Measurements from ENCODE around the gene PDCL3. TPM values are rescaled to one million over a fixed set of nuclear protein-coding genes. Genes with fewer than 3 reads are reported as not detected.

PDCL3 gene
- total RNA-seq, 1 donor from 2014 or later: 21.6 TPM

- Histone ChIP-seq H3K36me3 (no peaks in the 10 kb centered on the region), H3K9me3 (no peaks in the 10 kb centered on the region), H3K4me3 (no peak overlapping the region), H3K27ac (no peak overlapping the region), H3K27me3 (no peaks in the 10 kb centered on the region), H3K4me1 (no peaks in the 10 kb centered on the region)
- ATAC-seq: no peak
- no peak for DNase-seq
- no peak for TF ChIP-seq CTCF (IDR thresholded peaks at IDR 0.05)
- intact Hi-C loops (cut with DNase I): no loop called here
These were observed 61.1 kb downstream of the PDCL3 start for GRCh38 chr2:100623930-100624329.

GRCh38 chr2:100624536-100624935 lies 61.7 kb downstream of the PDCL3 start:
- Histone ChIP-seq H3K9me3 (no peaks in the 10 kb centered on the region), H3K27me3 (no peaks in the 10 kb centered on the region), H3K27ac (no peak overlapping the region), H3K4me1 (no peaks in the 10 kb centered on the region), H3K36me3 (no peaks in the 10 kb centered on the region), H3K4me3 (no peak overlapping the region)
- no peak for TF ChIP-seq CTCF (IDR thresholded peaks at IDR 0.05)
- intact Hi-C loops (cut with DNase I): no loop called here
- ATAC-seq: no peak
- DNase-seq: no peak

GRCh38 chr2:100625717-100626116 lies 62.9 kb downstream of the PDCL3 start:
- Histone ChIP-seq H3K4me3 (no peak overlapping the region), H3K9me3 (no peaks in the 10 kb centered on the region), H3K27ac (no peak overlapping the region), H3K27me3 (no peaks in the 10 kb centered on the region), H3K36me3 (no peaks in the 10 kb centered on the region), H3K4me1 (no peaks in the 10 kb centered on the region)
- ATAC-seq (no peak), DNase-seq (no peak)
- TF ChIP-seq CTCF (IDR thresholded peaks at IDR 0.05): no peak
- intact Hi-C loops (cut with DNase I): no loop called here

Other genes starting within 250 kb of the PDCL3 start
- 4.2 TPM for gene LONRF2, start 240.5 kb upstream of the PDCL3 start, total RNA-seq
- 8.4 TPM for gene CHST10, start 145.3 kb upstream of the PDCL3 start, total RNA-seq
- gene NMS, start 92.5 kb upstream of the PDCL3 start, total RNA-seq: not detected

Data from upper lobe of right lung (tissue), 1 donor.